ENCODE results near the gene PKP4. TPM values are rescaled to one million over a fixed set of nuclear protein-coding genes. Genes with fewer than 3 reads are reported as not detected.

Gene PKP4
- total and polyA plus RNA-seq, 2 of the 8 experiments (the other 6 are each of a cell fraction or from before 2014, with no cell fraction given): 48.2 to 88.0 TPM

DNA sequence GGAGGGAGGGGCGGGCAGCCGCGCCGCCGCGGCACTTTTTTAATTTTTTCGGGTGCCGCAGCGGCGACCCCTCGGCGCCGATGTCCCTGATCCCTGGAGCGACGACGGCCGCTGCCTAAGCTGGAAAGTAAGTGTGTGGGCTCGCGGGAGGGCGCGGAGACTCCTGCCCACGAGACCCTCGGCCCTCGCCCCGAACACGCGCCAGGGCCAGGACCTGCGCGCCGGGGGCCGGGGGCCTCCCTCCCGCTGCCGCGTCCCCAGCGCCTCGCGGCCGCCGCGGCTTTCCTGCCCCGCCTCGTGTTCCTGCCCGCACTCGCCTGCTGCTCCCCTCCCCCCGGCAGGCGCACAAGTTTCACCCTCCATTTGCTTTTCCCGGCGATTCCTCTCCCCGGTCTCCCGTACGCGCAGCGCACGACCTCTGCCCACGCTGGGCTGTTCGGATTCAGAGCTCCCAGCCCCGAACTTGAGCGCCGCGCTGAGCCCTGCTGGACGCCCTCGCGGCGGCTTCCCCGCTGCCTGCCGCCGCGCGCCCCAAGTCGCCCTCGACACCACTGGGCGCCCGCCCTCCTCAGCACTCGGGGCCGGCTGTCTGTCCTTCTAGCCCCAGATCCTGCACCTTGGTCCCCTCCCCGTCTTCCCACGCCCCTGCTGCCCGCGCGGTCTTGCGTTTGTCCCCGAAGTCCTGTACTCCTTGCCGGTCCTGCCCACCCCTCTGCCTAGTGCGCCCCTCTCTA lies 507 bp downstream of the PKP4 start (continued):
- TF ChIP-seq, protein P1, sequence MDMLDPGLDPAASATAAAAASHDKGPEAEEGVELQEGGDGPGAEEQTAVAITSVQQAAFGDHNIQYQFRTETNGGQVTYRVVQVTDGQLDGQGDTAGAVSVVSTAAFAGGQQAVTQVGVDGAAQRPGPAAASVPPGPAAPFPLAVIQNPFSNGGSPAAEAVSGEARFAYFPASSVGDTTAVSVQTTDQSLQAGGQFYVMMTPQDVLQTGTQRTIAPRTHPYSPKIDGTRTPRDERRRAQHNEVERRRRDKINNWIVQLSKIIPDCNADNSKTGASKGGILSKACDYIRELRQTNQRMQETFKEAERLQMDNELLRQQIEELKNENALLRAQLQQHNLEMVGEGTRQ (IDR thresholded peaks at IDR 0.05; ENCODE audit: low read length): no peak
- no peak for TF ChIP-seq CHD2 (IDR thresholded peaks at IDR 0.05; ENCODE audit: low read length)
- TF ChIP-seq SIRT6 (IDR thresholded peaks at IDR 0.05; ENCODE audit: low read length): no peak
- no peak for TF ChIP-seq TBP (IDR thresholded peaks at IDR 0.05; ENCODE audit: low read depth, low read length)
- no peak for TF ChIP-seq BACH1 (IDR thresholded peaks at IDR 0.05; ENCODE audit: low read length)
- TF ChIP-seq NRF1 (IDR thresholded peaks at IDR 0.05; ENCODE audit: low read depth, low read length): no peak
- peak; percentile 32 for TF ChIP-seq RBBP5 (IDR thresholded peaks at IDR 0.05; ENCODE audit: borderline replicate concordance, low read depth, low read length)
- TF ChIP-seq RAD21 (IDR thresholded peaks at IDR 0.05 in 1 of 2, conservative IDR thresholded peaks at IDR 0.05 in 1 of 2; ENCODE audit: low read depth in 2 of 2, low read length in 2 of 2): peak; percentile 2 to 4; a peak in 1 of 4 replicates
- peak; percentile 53 to 74; a peak in 2 of 3 replicates for TF ChIP-seq POLR2A (IDR thresholded peaks at IDR 0.05; ENCODE audit: control extremely low read depth in 1 of 2, low read depth in 2 of 2, low read length in 2 of 2)
- no peak for TF ChIP-seq GABPA (IDR thresholded peaks at IDR 0.05; ENCODE audit: borderline replicate concordance, insufficient read depth, low read length)
- no peak for TF ChIP-seq CREB1 (IDR thresholded peaks at IDR 0.05)
- TF ChIP-seq RNF2 (IDR thresholded peaks at IDR 0.05; ENCODE audit: borderline replicate concordance, low read depth, low read length, missing control alignments, poor library complexity, severe bottlenecking): no peak
